Measurements from ENCODE around the gene SCAMP2.
"Not testable (repeated sequence)": the region's sequence is repeated elsewhere in the genome, so short reads cannot be mapped to it uniquely, and the experiment has no call there.

SCAMP2 gene, protein sequence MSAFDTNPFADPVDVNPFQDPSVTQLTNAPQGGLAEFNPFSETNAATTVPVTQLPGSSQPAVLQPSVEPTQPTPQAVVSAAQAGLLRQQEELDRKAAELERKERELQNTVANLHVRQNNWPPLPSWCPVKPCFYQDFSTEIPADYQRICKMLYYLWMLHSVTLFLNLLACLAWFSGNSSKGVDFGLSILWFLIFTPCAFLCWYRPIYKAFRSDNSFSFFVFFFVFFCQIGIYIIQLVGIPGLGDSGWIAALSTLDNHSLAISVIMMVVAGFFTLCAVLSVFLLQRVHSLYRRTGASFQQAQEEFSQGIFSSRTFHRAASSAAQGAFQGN

DNA sequence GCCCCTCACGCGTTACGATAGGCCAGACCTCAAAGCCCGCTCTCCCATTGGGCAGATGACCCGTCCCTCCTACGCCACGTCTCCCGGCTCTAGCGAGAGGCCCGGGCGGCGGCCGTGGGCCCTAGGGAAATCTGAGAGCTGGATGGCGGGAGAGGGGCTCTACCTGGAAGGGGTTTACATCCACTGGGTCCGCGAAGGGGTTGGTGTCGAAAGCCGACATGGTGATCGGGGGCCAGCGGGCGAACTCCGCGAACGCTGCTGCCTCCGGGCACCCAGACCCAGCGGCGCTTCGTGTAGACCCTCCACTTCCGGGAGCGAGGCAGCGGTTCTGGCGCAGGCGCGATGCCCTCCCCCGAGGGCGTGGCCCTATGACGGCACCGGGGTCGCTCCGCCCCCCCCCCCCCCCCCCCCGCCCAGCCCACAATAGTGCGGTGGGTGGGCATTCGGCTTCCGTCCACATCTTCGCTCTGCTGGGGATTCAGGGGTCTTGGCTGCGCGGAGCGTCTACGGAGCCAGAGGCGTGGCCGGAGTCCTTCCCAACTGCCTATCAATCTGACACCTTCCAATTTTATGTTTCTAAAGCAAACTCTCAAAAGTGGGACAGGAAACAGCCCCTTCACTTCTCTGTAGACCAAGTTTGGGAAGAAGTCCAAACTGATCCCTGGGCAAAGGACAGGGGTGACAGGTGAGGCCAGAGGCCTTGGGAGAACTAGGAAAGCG lies at the start of gene SCAMP2:
Gene SCAMP2 (minus strand): TSS at position 330 of the 720 bp plus-strand sequence. CDS start 110 bp downstream, at position 220.
- CTCF ChIA-PET = interaction anchor here (0.6 to 1.4 kb wide), 2 partner anchors 28 to 45 kb away, joined by 3 to 4 read pairs; no protein-coding TSS in a partner anchor
- TF ChIP-seq FOXM1 (IDR thresholded peaks at IDR 0.05; ENCODE audit: borderline replicate concordance) (peak; percentile 45; the same call in 1 of the 2 replicates), ELF4 (IDR thresholded peaks at IDR 0.05) (peak; percentile 98), L3MBTL2 (conservative IDR thresholded peaks at IDR 0.05) (peak; percentile 76), FOXA1 (IDR thresholded peaks at IDR 0.05) (no peak), ARNT (IDR thresholded peaks at IDR 0.05) (no peak), HDGF (IDR thresholded peaks at IDR 0.05; ENCODE audit: borderline replicate concordance) (no peak), SP1 (IDR thresholded peaks at IDR 0.05) (no peak), NFRKB (IDR thresholded peaks at IDR 0.05) (no peak), CTBP1 (IDR thresholded peaks at IDR 0.05; ENCODE audit: borderline replicate concordance) (no peak), BHLHE40 (IDR thresholded peaks at IDR 0.05; ENCODE audit: borderline replicate concordance) (no peak), SUZ12 (IDR thresholded peaks at IDR 0.05) (no peak), FOXK2 (IDR thresholded peaks at IDR 0.05) (no peak), LEF1 (IDR thresholded peaks at IDR 0.05; ENCODE audit: borderline replicate concordance) (no peak), TARDBP (IDR thresholded peaks at IDR 0.05) (no peak), ZNF384 (IDR thresholded peaks at IDR 0.05) (no peak)
- TF ChIP-seq, protein P1, sequence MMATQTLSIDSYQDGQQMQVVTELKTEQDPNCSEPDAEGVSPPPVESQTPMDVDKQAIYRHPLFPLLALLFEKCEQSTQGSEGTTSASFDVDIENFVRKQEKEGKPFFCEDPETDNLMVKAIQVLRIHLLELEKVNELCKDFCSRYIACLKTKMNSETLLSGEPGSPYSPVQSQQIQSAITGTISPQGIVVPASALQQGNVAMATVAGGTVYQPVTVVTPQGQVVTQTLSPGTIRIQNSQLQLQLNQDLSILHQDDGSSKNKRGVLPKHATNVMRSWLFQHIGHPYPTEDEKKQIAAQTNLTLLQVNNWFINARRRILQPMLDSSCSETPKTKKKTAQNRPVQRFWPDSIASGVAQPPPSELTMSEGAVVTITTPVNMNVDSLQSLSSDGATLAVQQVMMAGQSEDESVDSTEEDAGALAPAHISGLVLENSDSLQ (IDR thresholded peaks at IDR 0.05) = peak; percentile 99
- POLR2A ChIA-PET = interaction anchor here (0.9 to 1.6 kb wide), 4 partner anchors 15 to 84 kb away, joined by 3 to 4 read pairs (median 4); partner anchors contain the start of gene ULK3
- DNase-seq (ENCODE audit: extremely low spot score) = peak; percentile 98

DNA sequence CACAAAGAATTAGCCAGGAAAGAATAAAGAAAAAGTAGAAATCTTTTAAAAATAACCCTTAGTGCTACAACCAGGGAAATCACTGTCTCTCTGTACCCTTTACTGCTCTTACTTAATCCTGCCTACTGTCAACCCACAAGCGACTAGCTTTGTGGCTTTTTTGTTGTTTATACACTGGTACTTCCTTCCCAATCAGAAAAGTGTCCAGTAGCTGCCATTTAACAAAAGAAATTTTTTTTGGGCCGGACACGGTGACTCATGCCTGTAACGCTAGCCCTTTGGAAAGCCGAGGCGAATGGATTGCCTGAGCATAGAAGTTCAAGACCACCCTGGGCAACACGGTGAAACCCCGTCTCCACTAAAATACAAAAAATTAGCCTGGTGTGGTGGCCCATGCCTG lies 47.3 kb upstream of the SCAMP2 start:
- ChIA-PET POLR2A (interaction anchor here (1.2 to 1.5 kb wide), 2 partner anchors 13 to 14 kb away, joined by 4 to 6 read pairs; partner anchors contain the start of gene FAM219B), CTCF (interaction anchor here (0.6 kb wide), 1 partner anchor 30 kb away, joined by 3 read pairs; no protein-coding TSS in a partner anchor)
- no peak for TF ChIP-seq CTBP1 (IDR thresholded peaks at IDR 0.05; ENCODE audit: borderline replicate concordance)
- TF ChIP-seq SP1 (IDR thresholded peaks at IDR 0.05) = no peak
- TF ChIP-seq TARDBP (IDR thresholded peaks at IDR 0.05) = no peak
- TF ChIP-seq NFRKB (IDR thresholded peaks at IDR 0.05) = no peak
- TF ChIP-seq SUZ12 (IDR thresholded peaks at IDR 0.05) = no peak
- no peak for TF ChIP-seq FOXK2 (IDR thresholded peaks at IDR 0.05)
- TF ChIP-seq FOXA1 (IDR thresholded peaks at IDR 0.05) = no peak
- no peak for TF ChIP-seq HDGF (IDR thresholded peaks at IDR 0.05; ENCODE audit: borderline replicate concordance)
- no peak for TF ChIP-seq ZNF384 (IDR thresholded peaks at IDR 0.05)
- TF ChIP-seq BHLHE40 (IDR thresholded peaks at IDR 0.05; ENCODE audit: borderline replicate concordance) = no peak
- TF ChIP-seq, protein P1 (IDR thresholded peaks at IDR 0.05) = no peak
- TF ChIP-seq ARNT (IDR thresholded peaks at IDR 0.05) = no peak
- TF ChIP-seq FOXM1 (IDR thresholded peaks at IDR 0.05; ENCODE audit: borderline replicate concordance) = no peak
- no peak for TF ChIP-seq LEF1 (IDR thresholded peaks at IDR 0.05; ENCODE audit: borderline replicate concordance)
- no peak for TF ChIP-seq L3MBTL2 (conservative IDR thresholded peaks at IDR 0.05)
- no peak for DNase-seq (ENCODE audit: extremely low spot score)

DNA sequence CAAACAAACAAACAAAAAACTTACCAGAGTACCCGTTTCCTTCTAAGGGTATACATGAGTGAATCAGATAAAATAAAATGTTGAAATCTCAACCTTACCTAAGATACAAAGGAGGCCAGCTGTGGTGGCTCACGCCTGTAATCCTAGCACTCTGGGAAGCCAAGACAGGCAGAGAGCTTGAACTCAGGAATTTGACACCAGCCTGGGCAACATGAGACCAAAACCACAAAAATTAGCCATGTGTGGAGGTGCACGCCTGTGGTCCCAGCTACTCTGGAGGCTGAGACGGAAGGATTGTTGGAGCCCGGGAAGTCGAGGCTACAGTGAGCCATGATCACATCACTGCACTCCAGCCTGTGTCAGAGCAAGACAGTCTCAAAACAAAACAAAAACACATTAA lies 44.5 kb upstream of the SCAMP2 start:
- TF ChIP-seq TARDBP (IDR thresholded peaks at IDR 0.05) (no peak), HDGF (IDR thresholded peaks at IDR 0.05; ENCODE audit: borderline replicate concordance) (no peak), LEF1 (IDR thresholded peaks at IDR 0.05; ENCODE audit: borderline replicate concordance) (no peak), ZNF384 (IDR thresholded peaks at IDR 0.05) (no peak), SUZ12 (IDR thresholded peaks at IDR 0.05) (no peak), CTBP1 (IDR thresholded peaks at IDR 0.05; ENCODE audit: borderline replicate concordance) (no peak), FOXK2 (IDR thresholded peaks at IDR 0.05) (no peak), SP1 (IDR thresholded peaks at IDR 0.05) (no peak), ARNT (IDR thresholded peaks at IDR 0.05) (no peak), ELF4 (IDR thresholded peaks at IDR 0.05) (no peak), FOXM1 (IDR thresholded peaks at IDR 0.05; ENCODE audit: borderline replicate concordance) (no peak), NFRKB (IDR thresholded peaks at IDR 0.05) (no peak), L3MBTL2 (conservative IDR thresholded peaks at IDR 0.05) (no peak), BHLHE40 (IDR thresholded peaks at IDR 0.05; ENCODE audit: borderline replicate concordance) (no peak), FOXA1 (IDR thresholded peaks at IDR 0.05) (no peak)
- TF ChIP-seq, protein P1 (IDR thresholded peaks at IDR 0.05) = no peak
- no peak for DNase-seq (ENCODE audit: extremely low spot score)
- ChIA-PET CTCF (interaction anchor here (0.7 to 1.3 kb wide), 2 partner anchors 16 to 44 kb away, joined by 3 to 7 read pairs; partner anchors contain the start of gene SCAMP2), POLR2A (interaction anchor here (1.2 to 3.3 kb wide), 3 partner anchors 10 to 20 kb away, joined by 3 to 20 read pairs (median 5); partner anchors contain the start of genes COX5A and FAM219B)

DNA sequence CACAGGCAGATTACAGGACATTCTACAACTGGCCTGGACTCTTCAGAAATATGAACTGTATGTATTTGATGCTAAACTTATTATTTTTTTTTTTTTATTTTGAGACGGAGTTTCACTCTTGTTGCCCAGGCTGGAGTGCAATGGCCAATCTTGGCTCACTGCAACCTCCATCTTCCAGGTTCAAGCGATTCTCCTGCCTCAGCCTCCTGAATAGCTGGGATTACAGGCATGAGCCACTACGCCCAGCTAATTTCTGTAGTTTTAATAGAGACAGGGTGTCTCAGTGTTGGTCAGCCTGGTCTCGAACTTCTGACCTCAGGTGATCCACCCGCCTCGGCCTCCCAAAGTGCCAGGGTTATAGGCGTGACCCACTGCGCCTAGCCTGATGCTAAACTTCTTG lies 40.6 kb upstream of the SCAMP2 start:
- DNase-seq (ENCODE audit: extremely low spot score); CTCF ChIA-PET; POLR2A ChIA-PET: not testable (repeated sequence)

DNA sequence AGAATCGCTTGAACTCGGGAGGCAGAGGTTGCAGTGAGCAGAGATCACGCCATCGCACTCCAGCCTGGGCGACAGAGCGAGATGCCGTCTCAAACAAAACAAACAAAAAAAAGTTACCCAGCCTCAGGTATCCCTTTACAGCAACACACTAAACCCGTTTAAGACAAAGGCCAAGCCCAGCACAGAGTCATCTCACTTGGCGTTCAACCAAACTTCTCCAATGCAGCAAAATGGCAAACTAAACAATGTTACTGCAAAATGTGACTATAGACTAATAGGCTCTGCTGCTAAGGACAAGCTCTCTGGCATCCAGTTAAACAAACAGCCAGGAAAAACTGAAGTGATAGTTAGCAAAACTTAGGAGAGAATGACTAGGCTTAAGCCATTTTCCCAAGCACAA lies 39.9 kb upstream of the SCAMP2 start:
- CTCF ChIA-PET = interaction anchor here (1.1 kb wide), 1 partner anchor 12 kb away, joined by 3 read pairs; no protein-coding TSS in a partner anchor
- TF ChIP-seq L3MBTL2 (conservative IDR thresholded peaks at IDR 0.05) (no peak), LEF1 (IDR thresholded peaks at IDR 0.05; ENCODE audit: borderline replicate concordance) (no peak), ZNF384 (IDR thresholded peaks at IDR 0.05) (no peak), FOXA1 (IDR thresholded peaks at IDR 0.05) (no peak), SP1 (IDR thresholded peaks at IDR 0.05) (no peak), BHLHE40 (IDR thresholded peaks at IDR 0.05; ENCODE audit: borderline replicate concordance) (no peak), TARDBP (IDR thresholded peaks at IDR 0.05) (no peak), ARNT (IDR thresholded peaks at IDR 0.05) (no peak), HDGF (IDR thresholded peaks at IDR 0.05; ENCODE audit: borderline replicate concordance) (no peak), FOXM1 (IDR thresholded peaks at IDR 0.05; ENCODE audit: borderline replicate concordance) (no peak), ELF4 (IDR thresholded peaks at IDR 0.05) (no peak), CTBP1 (IDR thresholded peaks at IDR 0.05; ENCODE audit: borderline replicate concordance) (no peak), SUZ12 (IDR thresholded peaks at IDR 0.05) (no peak), FOXK2 (IDR thresholded peaks at IDR 0.05) (no peak), NFRKB (IDR thresholded peaks at IDR 0.05) (no peak)
- TF ChIP-seq, protein P1 (IDR thresholded peaks at IDR 0.05) = no peak
- no peak for DNase-seq (ENCODE audit: extremely low spot score)
- POLR2A ChIA-PET = interaction anchor here (0.7 kb wide), 1 partner anchor 9 kb away, joined by 3 read pairs; no protein-coding TSS in a partner anchor

All from HEK293T (cell line).